HG02884 (cell line): ENCODE results near the gene TUBA3D.
"Not testable (repeated sequence)": the region's sequence is repeated elsewhere in the genome, so short reads cannot be mapped to it uniquely, and the experiment has no call there.

Experiments used
- ATAC-seq: cut with Tn5 transposase; IDR thresholded peaks from one replicate; pipeline ENCODE4 v1.9.1; 2021; ENCODE audit warnings: mild to moderate bottlenecking, moderate library complexity; ENCODE audit not compliant: unreplicated experiment

Gene TUBA3D

DNA sequence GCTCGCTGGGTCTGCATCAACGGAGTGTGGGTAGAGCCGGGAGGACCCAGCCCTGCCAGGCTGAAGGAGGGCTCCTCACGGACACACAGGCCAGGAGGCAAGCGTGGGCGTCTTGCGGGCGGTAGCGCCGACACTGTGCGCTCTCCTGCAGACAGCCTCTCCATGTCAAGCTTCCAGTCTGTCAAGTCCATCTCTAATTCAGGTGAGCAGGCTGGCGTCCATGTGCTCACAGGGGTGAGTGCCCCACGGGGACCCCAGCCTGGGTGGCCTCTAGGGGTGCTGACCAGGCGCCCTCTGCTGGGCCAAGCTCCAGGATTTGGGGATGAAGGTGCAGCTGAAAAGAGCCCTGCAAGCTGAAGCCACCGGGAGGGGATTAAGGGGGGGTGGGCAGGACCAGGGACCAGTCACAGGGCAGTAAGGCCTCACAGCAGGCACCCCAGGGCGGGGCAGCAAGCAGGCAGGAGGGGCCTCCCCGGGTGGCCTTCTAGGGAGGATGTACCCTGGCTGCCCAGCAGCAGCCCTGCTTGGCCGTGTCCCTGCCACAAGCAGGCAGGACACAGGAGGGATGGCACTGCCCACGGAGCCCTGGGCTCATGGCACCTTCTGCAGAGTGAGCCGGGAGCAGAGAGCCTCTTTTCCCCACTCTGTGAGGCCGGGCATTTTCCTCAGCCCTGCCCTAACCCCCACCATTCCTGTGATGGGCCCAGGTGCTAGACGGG lies 54.9 kb downstream of the TUBA3D start:
- ATAC-seq: not testable (repeated sequence)

GRCh38 chr2:131531547-131532185 lies 55.7 kb downstream of the TUBA3D start:
- not testable (repeated sequence) for ATAC-seq
